Esophagus squamous epithelium (tissue), 5 donors: ENCODE results near the gene ACP1. TPM values are rescaled to one million over a fixed set of nuclear protein-coding genes. Genes with fewer than 3 reads are reported as not detected.

ENCODE experiments used
- DNase-seq: peaks from one replicate; lab custom pipeline; 2025; lab: John Stamatoyannopoulos, UW
- H3K27ac ChIP-seq, 4 donors: fragments of 200-600 bp; sonication (generic); one replicate each; pipeline ENCODE4 v1.5.1; 2016 to 2019; ENCODE audit warnings: mild to moderate bottlenecking in 1 of 4
- H3K27me3 ChIP-seq, 4 donors: fragments of 200-600 bp; sonication (generic); 1 replicate in 3 of 4; 2 replicates in 1 of 4; pipeline versions ENCODE4 v1.5.1 to v1.6.0; 2017 to 2021; ENCODE audit warnings: antibody characterized with exemption in 1 of 4
- H3K36me3 ChIP-seq, 3 donors: fragments of 200-600 bp; sonication (generic); one replicate each; pipeline ENCODE4 v1.5.1; 2016 to 2019
- H3K4me1 ChIP-seq, 3 donors: fragments of 200-600 bp; sonication (generic); one replicate each; pipeline ENCODE4 v1.5.1; 2017 to 2019
- H3K4me3 ChIP-seq, 4 donors: fragments of 200-600 bp; sonication (generic); 1 replicate in 3 of 4; 2 replicates in 1 of 4; pipeline ENCODE4 v1.5.1; 2016 to 2019; ENCODE audit warnings: mild to moderate bottlenecking in 2 of 4, moderate library complexity in 1 of 4
- H3K9me3 ChIP-seq, 3 donors: fragments of 200-600 bp; sonication (generic); one replicate each; pipeline ENCODE4 v1.5.1; 2016 to 2019
- POLR2A ChIP-seq, 4 donors: fragments of 450-650 bp; IDR thresholded peaks; one replicate each; pipeline ENCODE4 v1.6.1; 2017; ENCODE audit warnings: antibody characterized with exemption in 4 of 4, mild to moderate bottlenecking in 4 of 4, moderate library complexity in 3 of 4
- WGBS, 2 donors: methylation state at CpG; one replicate each; pipeline ENCODE4 v1.1.5; 2018; 5-methylcytosine and 5-hydroxymethylcytosine counted together
- intact Hi-C: fragments of 100-400 bp; cut with DNase I; formaldehyde crosslinking; loops from one replicate; pipeline ENCODE4 v1.15.0; 2022
- total RNA-seq, 4 donors: library from RNA; depleted of rRNA; stranded (reverse); fragments of >200 nt; gene quantifications; one replicate each; pipeline ENCODE4 v1.1.0, GENCODE V29; 2016
- TF ChIP-seq, protein P1 (sequence below), 6 experiments: fragments of 450-650 bp in 4 of 6; fragments of 200-600 bp in 2 of 6; sonication (generic) in 2 of 6; IDR thresholded peaks; one replicate each; pipeline ENCODE4 v1.5.1; 2016 to 2019; ENCODE audit warnings: antibody characterized with exemption in 6 of 6, mild to moderate bottlenecking in 4 of 6, moderate library complexity in 4 of 6
- donor health status: DM: yes; HTN: yes; CAD: no.

The ACP1 gene
- total RNA-seq, 4 donors from 2014 or later, result 50.3 to 93.1 (median 82.0) TPM

DNA sequence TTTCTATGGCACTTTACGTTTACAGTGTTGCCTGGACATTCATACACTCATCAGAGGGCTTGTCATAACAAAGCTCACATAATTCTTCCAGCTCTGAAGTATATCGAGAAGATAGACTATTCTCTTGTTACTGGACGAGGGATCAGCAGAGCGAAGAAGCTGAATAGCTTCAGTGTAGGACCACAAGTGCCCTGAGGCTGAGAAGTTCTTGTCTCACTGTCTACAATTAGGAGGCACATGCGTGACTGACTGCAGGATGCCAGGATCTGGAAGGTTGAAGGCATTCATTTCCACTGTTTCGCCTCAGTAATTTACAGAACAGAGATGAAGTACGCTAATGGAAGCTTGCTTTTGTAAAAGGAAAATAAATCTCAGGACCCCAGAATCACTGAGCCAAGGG is 10.5 kb upstream of the ACP1 start:
- Histone ChIP-seq H3K27ac (no peak overlapping the region), H3K9me3 (peaks cover 0 to 9% (median 0%) of the 10 kb centered on the region in 3 donors), H3K4me1 (peaks cover 0 to 6% (median 3%) of the 10 kb centered on the region in 3 donors), H3K4me3 (no peak overlapping the region), H3K27me3 (no peaks in the 10 kb centered on the region), H3K36me3 (peaks cover 0 to 44% (median 0%) of the 10 kb centered on the region in 3 donors)
- 40 to 41% methylated on average over 7 of the region's 7 CpGs for WGBS, 2 donors
- TF ChIP-seq, protein P1, sequence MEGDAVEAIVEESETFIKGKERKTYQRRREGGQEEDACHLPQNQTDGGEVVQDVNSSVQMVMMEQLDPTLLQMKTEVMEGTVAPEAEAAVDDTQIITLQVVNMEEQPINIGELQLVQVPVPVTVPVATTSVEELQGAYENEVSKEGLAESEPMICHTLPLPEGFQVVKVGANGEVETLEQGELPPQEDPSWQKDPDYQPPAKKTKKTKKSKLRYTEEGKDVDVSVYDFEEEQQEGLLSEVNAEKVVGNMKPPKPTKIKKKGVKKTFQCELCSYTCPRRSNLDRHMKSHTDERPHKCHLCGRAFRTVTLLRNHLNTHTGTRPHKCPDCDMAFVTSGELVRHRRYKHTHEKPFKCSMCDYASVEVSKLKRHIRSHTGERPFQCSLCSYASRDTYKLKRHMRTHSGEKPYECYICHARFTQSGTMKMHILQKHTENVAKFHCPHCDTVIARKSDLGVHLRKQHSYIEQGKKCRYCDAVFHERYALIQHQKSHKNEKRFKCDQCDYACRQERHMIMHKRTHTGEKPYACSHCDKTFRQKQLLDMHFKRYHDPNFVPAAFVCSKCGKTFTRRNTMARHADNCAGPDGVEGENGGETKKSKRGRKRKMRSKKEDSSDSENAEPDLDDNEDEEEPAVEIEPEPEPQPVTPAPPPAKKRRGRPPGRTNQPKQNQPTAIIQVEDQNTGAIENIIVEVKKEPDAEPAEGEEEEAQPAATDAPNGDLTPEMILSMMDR (IDR thresholded peaks at IDR 0.05), result no peak
- TF ChIP-seq POLR2A (IDR thresholded peaks at IDR 0.05), result no peak
- intact Hi-C loops, result no loop called here
- no peak for DNase-seq

DNA sequence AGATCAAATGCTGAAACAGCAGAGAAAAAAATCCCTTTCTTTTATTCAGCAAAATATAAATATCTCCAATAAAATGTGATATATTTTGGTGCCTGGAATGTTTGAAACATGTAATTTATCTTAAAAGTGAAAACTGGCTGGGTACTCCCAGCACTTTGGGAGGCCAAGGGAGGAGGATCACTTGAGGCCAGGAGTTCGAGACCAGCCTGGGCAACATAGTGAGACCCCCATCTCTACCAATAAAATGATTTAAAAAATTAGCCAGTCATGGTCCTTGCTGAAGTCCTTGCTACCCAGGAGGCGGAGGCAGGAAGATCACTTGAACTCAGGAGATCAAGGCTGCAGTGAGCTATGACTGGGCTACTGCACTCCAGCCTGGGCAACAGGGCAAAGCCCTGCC is 9.6 kb upstream of the ACP1 start:
- Histone ChIP-seq H3K36me3 (peaks cover 0 to 36% (median 0%) of the 10 kb centered on the region in 3 donors), H3K4me1 (peaks cover 0 to 8% (median 3%) of the 10 kb centered on the region in 3 donors), H3K9me3 (peaks cover 0 to 9% (median 0%) of the 10 kb centered on the region in 3 donors), H3K4me3 (no peak overlapping the region), H3K27ac (no peak overlapping the region), H3K27me3 (no peaks in the 10 kb centered on the region)
- intact Hi-C loops, result no loop called here
- no peak for DNase-seq
- TF ChIP-seq, protein P1 (IDR thresholded peaks at IDR 0.05), result no peak
- no peak for TF ChIP-seq POLR2A (IDR thresholded peaks at IDR 0.05)
- 100% methylated on average over 2 of the region's 2 CpGs for WGBS, 2 donors

DNA sequence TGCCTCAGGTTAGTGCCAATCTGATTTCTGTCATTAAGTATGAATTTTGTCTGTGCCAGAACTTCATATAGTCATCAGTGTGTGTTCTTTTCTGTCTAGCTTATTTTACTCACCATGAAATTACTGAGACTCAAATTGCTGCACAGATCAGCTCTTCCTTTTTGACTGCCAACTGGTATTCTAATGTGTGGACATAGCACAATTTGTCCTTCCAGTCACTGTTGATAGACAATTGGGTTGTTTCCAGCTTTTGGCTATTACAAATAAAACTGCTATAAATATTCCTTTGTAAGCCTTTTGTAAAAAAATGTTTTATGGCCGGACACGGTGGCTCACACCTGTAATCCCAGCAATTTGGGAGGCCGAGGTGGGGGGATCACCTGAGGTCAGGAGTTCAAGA is 8.7 kb upstream of the ACP1 start:
- no peak for TF ChIP-seq POLR2A (IDR thresholded peaks at IDR 0.05)
- TF ChIP-seq, protein P1 (IDR thresholded peaks at IDR 0.05), result no peak
- Histone ChIP-seq H3K27me3 (no peaks in the 10 kb centered on the region), H3K4me1 (peaks cover 0 to 17% (median 3%) of the 10 kb centered on the region in 3 donors), H3K36me3 (peaks cover 0 to 29% (median 0%) of the 10 kb centered on the region in 3 donors), H3K4me3 (no peak overlapping the region), H3K9me3 (peaks cover 0 to 9% (median 0%) of the 10 kb centered on the region in 3 donors), H3K27ac (no peak overlapping the region)
- intact Hi-C loops, result no loop called here
- DNase-seq, result no peak
- WGBS, 2 donors, result 40 to 80% methylated on average over 3 of the region's 3 CpGs

DNA sequence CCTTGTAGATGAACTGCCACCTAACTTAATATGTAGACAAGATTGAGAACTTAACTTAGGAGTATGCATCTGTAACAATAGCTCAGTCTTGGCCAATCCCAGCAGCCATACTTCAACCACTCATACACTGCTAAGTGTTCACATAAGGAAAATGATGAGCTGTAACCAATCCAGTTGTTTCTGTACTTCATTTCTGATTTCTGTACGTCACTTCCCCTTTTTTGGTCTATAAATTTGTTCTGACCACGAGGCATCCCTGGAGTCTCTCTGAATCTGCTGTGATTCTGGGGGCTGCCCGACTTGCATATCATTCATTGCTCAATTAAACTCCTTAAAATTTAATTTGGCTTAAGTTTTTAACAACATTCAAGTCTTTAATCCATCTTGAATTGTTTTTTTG is 7.3 kb upstream of the ACP1 start:
- DNase-seq, result no peak
- WGBS, 2 donors, result 84 to 87% methylated on average over 3 of the region's 3 CpGs
- Histone ChIP-seq H3K27me3 (no peaks in the 10 kb centered on the region), H3K27ac (no peak overlapping the region), H3K36me3 (peaks cover 0 to 15% (median 0%) of the 10 kb centered on the region in 3 donors), H3K4me1 (peaks cover 0 to 28% (median 3%) of the 10 kb centered on the region in 3 donors), H3K4me3 (no peak overlapping the region), H3K9me3 (peaks cover 0 to 9% (median 0%) of the 10 kb centered on the region in 3 donors)
- intact Hi-C loops, result no loop called here
- no peak for TF ChIP-seq POLR2A (IDR thresholded peaks at IDR 0.05)
- TF ChIP-seq, protein P1 (IDR thresholded peaks at IDR 0.05), result no peak

DNA sequence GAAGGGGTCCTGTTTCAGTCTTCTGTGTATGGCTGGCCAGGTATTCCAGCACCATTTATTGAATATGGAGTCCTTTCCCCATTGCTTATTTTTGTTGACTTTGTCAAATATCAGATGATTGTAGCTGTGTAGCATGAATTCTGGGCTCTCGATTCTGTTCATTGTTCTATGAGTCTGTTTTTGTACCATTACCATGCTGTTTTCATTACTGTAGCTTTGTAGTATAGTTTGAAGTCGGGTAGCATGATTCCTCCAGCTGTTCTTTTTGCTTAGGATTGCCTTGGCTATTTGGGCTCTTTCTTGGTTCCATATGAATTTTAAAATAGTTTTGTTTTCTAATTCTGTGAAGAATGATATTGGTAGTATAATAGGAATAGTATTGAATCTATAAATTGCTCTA is 6.9 kb upstream of the ACP1 start:
- DNase-seq, result no peak
- H3K9me3 ChIP-seq, result peaks cover 0 to 9% (median 0%) of the 10 kb centered on the region in 3 donors
- H3K27ac ChIP-seq, result no peak overlapping the region
- WGBS, 2 donors, result 83 to 95% methylated on average over 2 of the region's 2 CpGs
- intact Hi-C loops, result no loop called here
- peaks cover 0 to 32% (median 3%) of the 10 kb centered on the region in 3 donors for H3K4me1 ChIP-seq
- peaks cover 0 to 11% (median 0%) of the 10 kb centered on the region in 3 donors for H3K36me3 ChIP-seq
- H3K4me3 ChIP-seq, result no peak overlapping the region
- no peak for TF ChIP-seq POLR2A (IDR thresholded peaks at IDR 0.05)
- TF ChIP-seq, protein P1 (IDR thresholded peaks at IDR 0.05), result no peak
- no peaks in the 10 kb centered on the region for H3K27me3 ChIP-seq
